Measurements from ENCODE around the gene CHRNA10. TPM values are rescaled to one million over a fixed set of nuclear protein-coding genes. Genes with fewer than 3 reads are reported as not detected.

CHRNA10 gene
- total RNA-seq, 3 donors from 2014 or later, result 1.1 to 1.5 (median 1.4) TPM

DNA sequence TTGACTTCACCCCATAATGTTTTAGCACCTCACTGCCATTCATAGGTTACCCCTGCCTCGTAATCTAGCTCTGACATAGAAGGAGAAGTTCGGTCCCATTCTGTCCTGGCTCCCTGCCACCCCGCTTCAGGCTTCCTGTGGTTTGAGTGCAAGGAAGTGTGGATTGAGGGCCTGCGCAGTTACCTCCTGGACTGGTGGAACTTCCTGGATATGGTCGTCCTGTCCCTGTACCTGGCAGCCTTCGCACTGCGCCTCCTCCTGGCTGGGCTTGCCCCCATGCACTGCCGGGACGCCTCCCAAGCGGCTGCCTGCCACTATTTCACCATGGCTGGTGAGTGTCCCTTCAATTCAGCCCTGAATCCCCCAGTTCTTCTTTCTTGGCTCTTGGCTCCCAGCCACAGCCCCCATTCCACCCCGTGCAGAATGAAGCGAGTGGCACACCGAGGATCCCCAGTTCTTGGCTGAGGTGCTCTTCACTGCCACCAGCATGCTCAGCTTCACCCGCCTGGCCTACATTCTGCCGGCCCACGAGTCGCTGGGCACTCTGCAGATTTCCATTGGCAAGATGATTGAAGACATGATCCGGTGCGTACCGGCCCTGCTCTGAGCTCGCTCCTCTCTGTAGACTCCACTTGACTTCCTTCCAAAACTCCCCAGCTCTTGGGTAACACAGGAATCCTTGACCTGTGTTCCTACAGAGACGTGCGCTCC is 44.8 kb downstream of the CHRNA10 start:
- H3K9me3 ChIP-seq, result no peaks in the 10 kb centered on the region
- H3K4me3 ChIP-seq, result no peak overlapping the region
- peak in 2 of 3 donors; percentile 35 to 41 for DNase-seq
- ATAC-seq, result no peak
- H3K36me3 ChIP-seq (ENCODE audit: low read depth), result no peaks in the 10 kb centered on the region
- intact Hi-C loops (cut with DNase I, micrococcal nuclease), result no loop called here
- no peaks in the 10 kb centered on the region for H3K4me1 ChIP-seq (ENCODE audit: low read depth)
- TF ChIP-seq, protein P1, sequence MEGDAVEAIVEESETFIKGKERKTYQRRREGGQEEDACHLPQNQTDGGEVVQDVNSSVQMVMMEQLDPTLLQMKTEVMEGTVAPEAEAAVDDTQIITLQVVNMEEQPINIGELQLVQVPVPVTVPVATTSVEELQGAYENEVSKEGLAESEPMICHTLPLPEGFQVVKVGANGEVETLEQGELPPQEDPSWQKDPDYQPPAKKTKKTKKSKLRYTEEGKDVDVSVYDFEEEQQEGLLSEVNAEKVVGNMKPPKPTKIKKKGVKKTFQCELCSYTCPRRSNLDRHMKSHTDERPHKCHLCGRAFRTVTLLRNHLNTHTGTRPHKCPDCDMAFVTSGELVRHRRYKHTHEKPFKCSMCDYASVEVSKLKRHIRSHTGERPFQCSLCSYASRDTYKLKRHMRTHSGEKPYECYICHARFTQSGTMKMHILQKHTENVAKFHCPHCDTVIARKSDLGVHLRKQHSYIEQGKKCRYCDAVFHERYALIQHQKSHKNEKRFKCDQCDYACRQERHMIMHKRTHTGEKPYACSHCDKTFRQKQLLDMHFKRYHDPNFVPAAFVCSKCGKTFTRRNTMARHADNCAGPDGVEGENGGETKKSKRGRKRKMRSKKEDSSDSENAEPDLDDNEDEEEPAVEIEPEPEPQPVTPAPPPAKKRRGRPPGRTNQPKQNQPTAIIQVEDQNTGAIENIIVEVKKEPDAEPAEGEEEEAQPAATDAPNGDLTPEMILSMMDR (IDR thresholded peaks at IDR 0.05), result no peak

DNA sequence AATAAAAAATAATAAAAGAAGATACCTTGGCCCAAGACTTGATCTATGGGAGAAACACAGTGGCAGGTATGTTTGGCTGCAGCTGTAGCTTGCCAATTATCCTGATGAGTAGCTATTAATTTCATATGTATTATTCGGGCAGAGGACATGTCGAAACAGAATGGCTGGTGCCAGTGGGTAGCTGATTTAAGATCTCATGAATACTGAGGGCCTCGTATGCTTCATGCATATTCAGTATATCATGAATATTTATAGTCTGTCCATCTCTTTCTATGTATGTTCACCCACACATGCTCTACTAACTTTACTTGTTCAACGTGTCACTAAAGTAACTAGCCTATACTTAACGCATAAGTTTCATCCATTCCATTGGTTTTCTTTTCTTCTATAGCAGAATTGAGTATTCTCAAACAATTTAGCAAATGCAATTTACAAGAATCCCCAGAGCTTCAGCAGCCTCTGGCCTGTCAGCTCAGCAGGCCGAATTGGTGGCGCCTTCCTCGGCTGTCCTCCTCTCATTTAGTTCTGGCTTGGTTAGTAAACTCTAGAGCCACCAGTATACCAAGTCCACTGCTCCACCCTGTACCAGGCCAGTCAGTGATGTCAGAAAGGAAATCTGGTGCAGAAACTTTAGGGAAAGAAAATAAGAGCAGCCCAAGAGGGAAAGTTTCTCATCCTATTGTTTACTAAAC is 47.3 kb downstream of the CHRNA10 start:
- intact Hi-C loops (cut with DNase I, micrococcal nuclease), result no loop called here
- no peaks in the 10 kb centered on the region for H3K9me3 ChIP-seq
- DNase-seq (no peak), ATAC-seq (no peak)
- TF ChIP-seq, protein P1 (IDR thresholded peaks at IDR 0.05), result no peak
- H3K4me3 ChIP-seq, result no peak overlapping the region
- no peaks in the 10 kb centered on the region for H3K36me3 ChIP-seq (ENCODE audit: low read depth)
- no peaks in the 10 kb centered on the region for H3K4me1 ChIP-seq (ENCODE audit: low read depth)

DNA sequence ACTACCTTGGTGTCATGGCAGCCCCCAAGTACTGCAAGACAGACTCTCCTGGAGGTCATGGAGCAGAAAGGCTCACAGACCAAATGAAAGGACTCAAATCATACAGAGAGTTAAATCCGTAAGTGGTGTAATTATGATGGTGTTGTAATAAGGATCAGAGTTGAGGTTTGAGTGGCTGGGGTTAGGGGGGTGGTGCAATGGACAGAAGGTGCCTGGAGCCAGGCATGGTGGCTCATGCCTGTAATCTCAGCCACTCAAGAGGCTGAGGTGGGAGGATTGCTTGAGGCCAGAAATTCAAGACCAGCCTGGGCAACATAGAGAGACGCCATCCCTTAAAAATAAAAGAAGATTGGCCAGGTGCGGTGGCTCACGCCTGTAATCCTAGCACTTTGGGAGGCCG is 48.1 kb downstream of the CHRNA10 start:
- H3K4me1 ChIP-seq (ENCODE audit: low read depth), result no peaks in the 10 kb centered on the region
- H3K4me3 ChIP-seq, result no peak overlapping the region
- TF ChIP-seq, protein P1 (IDR thresholded peaks at IDR 0.05), result no peak
- H3K36me3 ChIP-seq (ENCODE audit: low read depth), result no peaks in the 10 kb centered on the region
- ATAC-seq (no peak), DNase-seq (no peak)
- H3K9me3 ChIP-seq, result no peaks in the 10 kb centered on the region
- intact Hi-C loops (cut with DNase I, micrococcal nuclease), result no loop called here

DNA sequence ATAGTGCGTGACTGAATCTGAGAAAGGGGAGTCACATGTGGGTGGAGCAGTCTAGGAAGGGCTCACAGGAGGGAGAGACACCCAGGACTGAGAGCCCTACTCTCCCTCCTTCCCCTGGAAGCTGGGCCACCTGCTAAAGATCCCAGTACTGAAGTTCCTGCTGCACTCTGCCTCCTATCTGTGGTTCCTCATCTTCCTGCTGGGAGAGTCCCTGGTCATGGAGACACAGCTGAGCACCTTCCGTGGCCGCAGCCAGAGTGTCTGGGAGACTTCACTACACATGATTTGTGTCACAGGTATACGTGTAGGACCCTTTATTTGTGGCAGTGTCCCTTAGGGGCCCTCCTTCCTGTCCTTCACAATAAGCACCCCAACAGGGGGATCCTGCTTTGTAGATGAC is 48.7 kb downstream of the CHRNA10 start:
- intact Hi-C loops (cut with DNase I, micrococcal nuclease), result no loop called here
- ATAC-seq (no peak), DNase-seq (no peak)
- Histone ChIP-seq H3K4me3 (no peak overlapping the region), H3K4me1 (ENCODE audit: low read depth) (no peaks in the 10 kb centered on the region), H3K9me3 (no peaks in the 10 kb centered on the region), H3K36me3 (ENCODE audit: low read depth) (no peaks in the 10 kb centered on the region)
- TF ChIP-seq, protein P1 (IDR thresholded peaks at IDR 0.05), result no peak

DNA sequence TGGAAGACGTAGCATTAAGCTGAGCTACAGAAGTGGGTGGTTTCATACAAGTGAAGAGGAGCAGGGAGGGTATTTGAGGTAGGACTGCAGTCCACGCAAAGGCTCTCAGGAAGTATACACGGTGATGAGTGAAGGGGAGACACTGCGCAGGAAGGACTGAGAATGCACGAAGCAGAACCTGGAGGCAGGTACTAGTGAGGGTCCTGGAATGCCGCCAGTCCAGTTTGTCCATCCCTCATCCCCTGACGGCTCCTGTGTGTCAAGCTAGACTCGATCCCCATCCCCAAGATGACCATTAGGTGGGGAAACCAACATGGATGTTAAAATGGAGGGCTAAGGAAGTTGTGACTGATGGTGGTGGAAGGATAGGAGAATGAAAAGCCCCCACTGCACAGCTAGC is 53.2 kb downstream of the CHRNA10 start:
- Histone ChIP-seq H3K4me3 (no peak overlapping the region), H3K36me3 (ENCODE audit: low read depth) (no peaks in the 10 kb centered on the region), H3K9me3 (no peaks in the 10 kb centered on the region), H3K4me1 (ENCODE audit: low read depth) (no peaks in the 10 kb centered on the region)
- DNase-seq (no peak), ATAC-seq (no peak)
- intact Hi-C loops (cut with DNase I, micrococcal nuclease), result no loop called here
- TF ChIP-seq, protein P1 (IDR thresholded peaks at IDR 0.05), result no peak

All from mucosa of descending colon (tissue), 3 donors.